Measurements from ENCODE around the gene ADIPOQ.
"Not testable (repeated sequence)": the region's sequence is repeated elsewhere in the genome, so short reads cannot be mapped to it uniquely, and the experiment has no call there.

ADIPOQ gene

DNA sequence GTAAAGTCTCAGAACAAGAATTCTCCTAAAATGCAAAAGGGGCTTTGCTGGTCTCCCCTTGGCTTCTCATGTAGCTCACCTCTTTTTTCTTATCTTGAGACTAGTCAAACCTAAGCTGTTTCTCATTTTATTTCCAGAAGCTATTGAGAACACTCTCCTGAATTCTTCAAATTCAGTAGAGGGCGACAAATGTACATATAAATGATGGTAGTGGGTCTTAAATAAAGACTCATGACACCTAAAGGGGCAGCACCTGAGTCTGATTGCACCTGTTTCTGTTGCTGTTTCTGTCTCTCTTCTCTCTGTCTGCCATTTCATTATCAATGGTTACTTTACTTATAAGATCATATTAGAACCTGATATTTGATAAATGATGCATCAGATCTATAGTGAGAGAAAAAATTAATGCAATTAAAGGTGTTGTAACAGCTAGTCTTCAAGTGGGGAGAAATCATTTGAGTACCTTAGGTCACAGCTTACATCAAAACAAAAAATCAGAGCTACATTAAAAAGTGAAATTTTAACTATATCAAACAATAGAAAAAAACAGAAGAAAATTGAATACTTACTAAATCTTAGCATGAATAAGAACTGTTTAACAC, 7.0 kb downstream of the ADIPOQ start:
- H3K27me3 ChIP-seq (ENCODE audit: insufficient read depth, poor library complexity, severe bottlenecking): no peaks in the 10 kb centered on the region
- DNase-seq (ENCODE audit: low read depth in 1 of 2, low spot score in 1 of 2): no peak
- no peak overlapping the region for H3K4me3 ChIP-seq (replicated peaks; ENCODE audit: insufficient read depth, low read length)
- no peak for TF ChIP-seq GABPA (IDR thresholded peaks at IDR 0.05; ENCODE audit: low read depth)
- no peak for TF ChIP-seq SPI1 (IDR thresholded peaks at IDR 0.05; ENCODE audit: borderline replicate concordance, low read depth)
- no peak for TF ChIP-seq POLR2AphosphoS5 (IDR thresholded peaks at IDR 0.05; ENCODE audit: low read depth)
- TF ChIP-seq, protein P1, sequence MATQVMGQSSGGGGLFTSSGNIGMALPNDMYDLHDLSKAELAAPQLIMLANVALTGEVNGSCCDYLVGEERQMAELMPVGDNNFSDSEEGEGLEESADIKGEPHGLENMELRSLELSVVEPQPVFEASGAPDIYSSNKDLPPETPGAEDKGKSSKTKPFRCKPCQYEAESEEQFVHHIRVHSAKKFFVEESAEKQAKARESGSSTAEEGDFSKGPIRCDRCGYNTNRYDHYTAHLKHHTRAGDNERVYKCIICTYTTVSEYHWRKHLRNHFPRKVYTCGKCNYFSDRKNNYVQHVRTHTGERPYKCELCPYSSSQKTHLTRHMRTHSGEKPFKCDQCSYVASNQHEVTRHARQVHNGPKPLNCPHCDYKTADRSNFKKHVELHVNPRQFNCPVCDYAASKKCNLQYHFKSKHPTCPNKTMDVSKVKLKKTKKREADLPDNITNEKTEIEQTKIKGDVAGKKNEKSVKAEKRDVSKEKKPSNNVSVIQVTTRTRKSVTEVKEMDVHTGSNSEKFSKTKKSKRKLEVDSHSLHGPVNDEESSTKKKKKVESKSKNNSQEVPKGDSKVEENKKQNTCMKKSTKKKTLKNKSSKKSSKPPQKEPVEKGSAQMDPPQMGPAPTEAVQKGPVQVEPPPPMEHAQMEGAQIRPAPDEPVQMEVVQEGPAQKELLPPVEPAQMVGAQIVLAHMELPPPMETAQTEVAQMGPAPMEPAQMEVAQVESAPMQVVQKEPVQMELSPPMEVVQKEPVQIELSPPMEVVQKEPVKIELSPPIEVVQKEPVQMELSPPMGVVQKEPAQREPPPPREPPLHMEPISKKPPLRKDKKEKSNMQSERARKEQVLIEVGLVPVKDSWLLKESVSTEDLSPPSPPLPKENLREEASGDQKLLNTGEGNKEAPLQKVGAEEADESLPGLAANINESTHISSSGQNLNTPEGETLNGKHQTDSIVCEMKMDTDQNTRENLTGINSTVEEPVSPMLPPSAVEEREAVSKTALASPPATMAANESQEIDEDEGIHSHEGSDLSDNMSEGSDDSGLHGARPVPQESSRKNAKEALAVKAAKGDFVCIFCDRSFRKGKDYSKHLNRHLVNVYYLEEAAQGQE (IDR thresholded peaks at IDR 0.05; ENCODE audit: insufficient replicate concordance, low read depth): no peak
- TF ChIP-seq, protein P2, sequence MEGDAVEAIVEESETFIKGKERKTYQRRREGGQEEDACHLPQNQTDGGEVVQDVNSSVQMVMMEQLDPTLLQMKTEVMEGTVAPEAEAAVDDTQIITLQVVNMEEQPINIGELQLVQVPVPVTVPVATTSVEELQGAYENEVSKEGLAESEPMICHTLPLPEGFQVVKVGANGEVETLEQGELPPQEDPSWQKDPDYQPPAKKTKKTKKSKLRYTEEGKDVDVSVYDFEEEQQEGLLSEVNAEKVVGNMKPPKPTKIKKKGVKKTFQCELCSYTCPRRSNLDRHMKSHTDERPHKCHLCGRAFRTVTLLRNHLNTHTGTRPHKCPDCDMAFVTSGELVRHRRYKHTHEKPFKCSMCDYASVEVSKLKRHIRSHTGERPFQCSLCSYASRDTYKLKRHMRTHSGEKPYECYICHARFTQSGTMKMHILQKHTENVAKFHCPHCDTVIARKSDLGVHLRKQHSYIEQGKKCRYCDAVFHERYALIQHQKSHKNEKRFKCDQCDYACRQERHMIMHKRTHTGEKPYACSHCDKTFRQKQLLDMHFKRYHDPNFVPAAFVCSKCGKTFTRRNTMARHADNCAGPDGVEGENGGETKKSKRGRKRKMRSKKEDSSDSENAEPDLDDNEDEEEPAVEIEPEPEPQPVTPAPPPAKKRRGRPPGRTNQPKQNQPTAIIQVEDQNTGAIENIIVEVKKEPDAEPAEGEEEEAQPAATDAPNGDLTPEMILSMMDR (IDR thresholded peaks at IDR 0.05; ENCODE audit: insufficient read depth, low read length): no peak
- H3K27ac ChIP-seq (replicated peaks): no peak overlapping the region

GRCh38 chr3:186851835-186852234, 9.3 kb downstream of the ADIPOQ start:
- H3K27ac ChIP-seq (replicated peaks); DNase-seq (ENCODE audit: low read depth in 1 of 2, low spot score in 1 of 2); H3K27me3 ChIP-seq (ENCODE audit: insufficient read depth, poor library complexity, severe bottlenecking); H3K4me3 ChIP-seq (replicated peaks; ENCODE audit: insufficient read depth, low read length): not testable (repeated sequence)

DNA sequence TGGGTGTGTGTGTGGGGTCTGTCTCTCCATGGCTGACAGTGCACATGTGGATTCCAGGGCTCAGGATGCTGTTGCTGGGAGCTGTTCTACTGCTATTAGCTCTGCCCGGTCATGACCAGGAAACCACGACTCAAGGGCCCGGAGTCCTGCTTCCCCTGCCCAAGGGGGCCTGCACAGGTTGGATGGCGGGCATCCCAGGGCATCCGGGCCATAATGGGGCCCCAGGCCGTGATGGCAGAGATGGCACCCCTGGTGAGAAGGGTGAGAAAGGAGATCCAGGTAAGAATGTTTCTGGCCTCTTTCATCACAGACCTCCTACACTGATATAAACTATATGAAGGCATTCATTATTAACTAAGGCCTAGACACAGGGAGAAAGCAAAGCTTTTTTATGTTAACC, 10.5 kb downstream of the ADIPOQ start:
- Histone ChIP-seq H3K27me3 (ENCODE audit: insufficient read depth, poor library complexity, severe bottlenecking) (no peaks in the 10 kb centered on the region), H3K4me3 (replicated peaks; ENCODE audit: insufficient read depth, low read length) (no peak overlapping the region), H3K27ac (replicated peaks) (no peak overlapping the region)
- DNase-seq (ENCODE audit: low read depth in 1 of 2, low spot score in 1 of 2): no peak
- no peak for TF ChIP-seq GABPA (IDR thresholded peaks at IDR 0.05; ENCODE audit: low read depth)
- no peak for TF ChIP-seq POLR2AphosphoS5 (IDR thresholded peaks at IDR 0.05; ENCODE audit: low read depth)

GRCh38 chr3:186854146-186854545, 11.6 kb downstream of the ADIPOQ start:
- Histone ChIP-seq H3K4me3 (replicated peaks; ENCODE audit: insufficient read depth, low read length) (no peak overlapping the region), H3K27ac (replicated peaks) (no peak overlapping the region), H3K27me3 (ENCODE audit: insufficient read depth, poor library complexity, severe bottlenecking) (no peaks in the 10 kb centered on the region)
- TF ChIP-seq SPI1 (IDR thresholded peaks at IDR 0.05; ENCODE audit: borderline replicate concordance, low read depth) (no peak), GABPA (IDR thresholded peaks at IDR 0.05; ENCODE audit: low read depth) (no peak), POLR2AphosphoS5 (IDR thresholded peaks at IDR 0.05; ENCODE audit: low read depth) (no peak)
- TF ChIP-seq, protein P1 (IDR thresholded peaks at IDR 0.05; ENCODE audit: insufficient replicate concordance, low read depth): no peak
- TF ChIP-seq, protein P2 (IDR thresholded peaks at IDR 0.05; ENCODE audit: insufficient read depth, low read length): no peak
- DNase-seq (ENCODE audit: low read depth in 1 of 2, low spot score in 1 of 2): no peak

- no peak overlapping the region for H3K4me3 ChIP-seq (replicated peaks; ENCODE audit: insufficient read depth, low read length)
- TF ChIP-seq SPI1 (IDR thresholded peaks at IDR 0.05; ENCODE audit: borderline replicate concordance, low read depth) (no peak), GABPA (IDR thresholded peaks at IDR 0.05; ENCODE audit: low read depth) (no peak), POLR2AphosphoS5 (IDR thresholded peaks at IDR 0.05; ENCODE audit: low read depth) (no peak)
- TF ChIP-seq, protein P2 (IDR thresholded peaks at IDR 0.05; ENCODE audit: insufficient read depth, low read length): no peak
- TF ChIP-seq, protein P1 (IDR thresholded peaks at IDR 0.05; ENCODE audit: insufficient replicate concordance, low read depth): no peak
- no peaks in the 10 kb centered on the region for H3K27me3 ChIP-seq (ENCODE audit: insufficient read depth, poor library complexity, severe bottlenecking)
- DNase-seq (ENCODE audit: low read depth in 1 of 2, low spot score in 1 of 2): no peak
- no peak overlapping the region for H3K27ac ChIP-seq (replicated peaks)
Measured at GRCh38 chr3:186854954-186855353, 12.4 kb downstream of the ADIPOQ start.

Data from HL-60 (cell line).